SU-DHL-6 (cell line): Measurements from ENCODE around the gene MESP2.

ENCODE experiments used
- CTCF ChIP-seq: fragments of 200-600 bp; sonication (generic); IDR thresholded peaks from one replicate; pipeline ENCODE4 v1.5.1; 2017; ENCODE audit warnings: antibody characterized with exemption, mild to moderate bottlenecking, low read length, moderate library complexity; ENCODE audit not compliant: insufficient read depth, poor library complexity, severe bottlenecking
- EZH2phosphoT487 ChIP-seq: fragments of 200-600 bp; sonication (generic), shearing (Covaris generic); conservative IDR thresholded peaks from 2 replicates; pipeline ENCODE4 v1.6.1; 2018; ENCODE audit warnings: mild to moderate bottlenecking, antibody characterized with exemption, low read length, moderate library complexity, mixed read lengths

GRCh38 chr15:89745131-89745530 is 31.0 kb upstream of the MESP2 start:
- TF ChIP-seq CTCF (no peak), EZH2phosphoT487 (no peak)
